Measurements from ENCODE around the gene MUC5B. TPM values are rescaled to one million over a fixed set of nuclear protein-coding genes. Genes with fewer than 3 reads are reported as not detected.
"Not testable (repeated sequence)": the region's sequence is repeated elsewhere in the genome, so short reads cannot be mapped to it uniquely, and the experiment has no call there.

The MUC5B gene
- total RNA-seq, 3 donors from 2014 or later: 1.1 to 2.2 (median 1.4) TPM

DNA sequence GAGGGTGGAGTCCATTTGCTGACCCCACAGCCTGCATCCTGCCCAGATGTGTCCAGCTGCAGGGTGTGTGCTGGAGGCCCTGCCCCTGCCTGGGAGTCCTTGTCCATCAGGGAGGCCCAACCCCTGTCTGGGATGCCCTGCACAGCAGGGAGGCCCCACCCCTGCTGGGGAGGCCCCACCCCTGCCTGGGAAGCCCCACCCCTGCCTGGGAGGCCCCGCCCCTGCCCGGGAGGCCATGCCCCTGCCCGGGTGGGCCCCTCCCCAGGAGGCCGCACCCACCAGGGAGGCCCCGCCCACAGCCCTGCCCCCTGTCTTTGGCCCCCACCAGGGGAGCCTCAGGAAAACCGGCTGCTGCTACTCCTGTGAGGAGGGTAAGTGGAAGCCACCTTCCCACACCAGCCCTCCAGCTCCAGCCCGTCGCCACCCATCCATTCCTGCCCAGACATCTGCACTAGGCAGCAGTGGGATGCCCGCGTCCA is 37.2 kb downstream of the MUC5B start:
- Mint-ChIP-seq H3K9me3 (peaks cover 7% of the 10 kb centered on the region), H3K36me3 (ENCODE audit: insufficient read depth) (peaks cover 4% of the 10 kb centered on the region), H3K4me1 (ENCODE audit: low read depth) (peaks cover 14% of the 10 kb centered on the region), H3K4me3 (no peak overlapping the region), H3K27me3 (ENCODE audit: low read depth) (no peaks in the 10 kb centered on the region)
- peak; percentile 58 to 61 for ATAC-seq
- no peak for DNase-seq

DNA sequence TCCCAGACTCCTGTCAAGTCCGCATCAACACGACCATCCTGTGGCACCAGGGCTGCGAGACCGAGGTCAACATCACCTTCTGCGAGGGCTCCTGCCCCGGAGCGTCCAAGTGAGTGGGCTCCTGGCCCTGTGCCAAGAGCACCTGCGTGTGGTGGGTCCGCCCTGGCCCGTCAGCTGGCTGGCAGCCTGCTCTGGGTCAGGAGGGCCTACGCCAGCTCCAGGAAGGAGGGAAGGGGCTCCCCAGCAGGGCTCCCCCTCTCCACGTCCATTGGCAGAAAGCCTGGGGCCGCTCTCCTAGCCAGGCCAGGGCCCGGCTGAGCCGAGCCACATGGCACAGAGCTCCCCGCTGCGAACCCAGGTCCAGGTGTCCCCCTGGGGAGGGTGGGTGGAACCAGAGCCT is 37.8 kb downstream of the MUC5B start:
- Mint-ChIP-seq H3K4me3 (no peak overlapping the region), H3K4me1 (ENCODE audit: low read depth) (peaks cover 14% of the 10 kb centered on the region), H3K27me3 (ENCODE audit: low read depth) (no peaks in the 10 kb centered on the region), H3K9me3 (peaks cover 11% of the 10 kb centered on the region), H3K36me3 (ENCODE audit: insufficient read depth) (peaks cover 4% of the 10 kb centered on the region)
- no peak for DNase-seq
- no peak for ATAC-seq

GRCh38 chr11:1261241-1262071 is 38.6 kb downstream of the MUC5B start:
- Mint-ChIP-seq H3K9me3 (peaks cover 11% of the 10 kb centered on the region), H3K4me3 (peak overlapping the region; percentile 71), H3K27me3 (ENCODE audit: low read depth) (no peaks in the 10 kb centered on the region), H3K4me1 (ENCODE audit: low read depth) (peaks cover 14% of the 10 kb centered on the region), H3K36me3 (ENCODE audit: insufficient read depth) (peaks cover 4% of the 10 kb centered on the region)
- ATAC-seq: no peak
- no peak for DNase-seq

GRCh38 chr11:1262172-1263006 is 39.5 kb downstream of the MUC5B start:
- peaks cover 6% of the 10 kb centered on the region for H3K36me3 Mint-ChIP-seq (ENCODE audit: insufficient read depth)
- H3K9me3 Mint-ChIP-seq: peaks cover 11% of the 10 kb centered on the region
- H3K4me1 Mint-ChIP-seq (ENCODE audit: low read depth): peaks cover 14% of the 10 kb centered on the region
- ATAC-seq: peak; percentile 83 to 91
- H3K4me3 Mint-ChIP-seq: peak overlapping the region; percentile 71
- H3K27me3 Mint-ChIP-seq (ENCODE audit: low read depth): no peaks in the 10 kb centered on the region
- peak; percentile 80 for DNase-seq

DNA sequence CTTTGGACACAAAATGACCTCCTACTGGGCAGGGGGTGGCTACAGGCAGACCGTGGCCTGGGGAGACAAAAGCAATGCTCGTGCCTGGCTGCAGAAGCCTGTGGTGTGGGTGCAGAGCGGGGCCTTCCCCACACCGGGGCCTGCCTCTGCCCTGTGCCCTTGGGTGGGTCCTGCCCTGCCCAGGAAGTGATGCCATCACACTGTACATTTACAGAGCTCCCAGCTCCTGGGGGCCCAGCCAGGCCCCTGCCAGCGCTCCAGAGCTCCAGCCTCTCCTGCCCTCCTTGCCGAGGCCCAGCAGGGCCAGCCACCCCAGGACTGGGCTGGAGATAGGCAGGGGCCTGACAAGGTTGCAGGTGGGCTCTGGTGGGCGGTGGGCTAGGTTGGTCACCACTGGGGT is 40.1 kb downstream of the MUC5B start:
- peaks cover 6% of the 10 kb centered on the region for H3K36me3 Mint-ChIP-seq (ENCODE audit: insufficient read depth)
- H3K4me3 Mint-ChIP-seq: peak overlapping the region; percentile 71
- no peaks in the 10 kb centered on the region for H3K27me3 Mint-ChIP-seq (ENCODE audit: low read depth)
- peaks cover 11% of the 10 kb centered on the region for H3K9me3 Mint-ChIP-seq
- ATAC-seq (peak; percentile 22 to 34), DNase-seq (no peak)
- H3K4me1 Mint-ChIP-seq (ENCODE audit: low read depth): peaks cover 14% of the 10 kb centered on the region

GRCh38 chr11:1264444-1264843 is 41.6 kb downstream of the MUC5B start:
- DNase-seq; H3K36me3 Mint-ChIP-seq (ENCODE audit: insufficient read depth); H3K27me3 Mint-ChIP-seq (ENCODE audit: low read depth); H3K4me3 Mint-ChIP-seq: not testable (repeated sequence)
- peaks cover 11% of the 10 kb centered on the region for H3K9me3 Mint-ChIP-seq
- H3K4me1 Mint-ChIP-seq (ENCODE audit: low read depth): peaks cover 14% of the 10 kb centered on the region
- ATAC-seq: peak; percentile 42 to 49

- H3K36me3 Mint-ChIP-seq (ENCODE audit: insufficient read depth); H3K27me3 Mint-ChIP-seq (ENCODE audit: low read depth); H3K4me3 Mint-ChIP-seq; ATAC-seq; DNase-seq: not testable (repeated sequence)
- H3K9me3 Mint-ChIP-seq: peaks cover 11% of the 10 kb centered on the region
- H3K4me1 Mint-ChIP-seq (ENCODE audit: low read depth): peaks cover 14% of the 10 kb centered on the region
Measured at GRCh38 chr11:1265480-1265879, 42.6 kb downstream of the MUC5B start.

- not testable (repeated sequence) for H3K36me3 Mint-ChIP-seq (ENCODE audit: insufficient read depth); DNase-seq; ATAC-seq; H3K4me3 Mint-ChIP-seq; H3K27me3 Mint-ChIP-seq (ENCODE audit: low read depth)
- H3K9me3 Mint-ChIP-seq: peaks cover 11% of the 10 kb centered on the region
- H3K4me1 Mint-ChIP-seq (ENCODE audit: low read depth): peaks cover 13% of the 10 kb centered on the region
Measured at GRCh38 chr11:1266976-1267375, 44.1 kb downstream of the MUC5B start.

DNA sequence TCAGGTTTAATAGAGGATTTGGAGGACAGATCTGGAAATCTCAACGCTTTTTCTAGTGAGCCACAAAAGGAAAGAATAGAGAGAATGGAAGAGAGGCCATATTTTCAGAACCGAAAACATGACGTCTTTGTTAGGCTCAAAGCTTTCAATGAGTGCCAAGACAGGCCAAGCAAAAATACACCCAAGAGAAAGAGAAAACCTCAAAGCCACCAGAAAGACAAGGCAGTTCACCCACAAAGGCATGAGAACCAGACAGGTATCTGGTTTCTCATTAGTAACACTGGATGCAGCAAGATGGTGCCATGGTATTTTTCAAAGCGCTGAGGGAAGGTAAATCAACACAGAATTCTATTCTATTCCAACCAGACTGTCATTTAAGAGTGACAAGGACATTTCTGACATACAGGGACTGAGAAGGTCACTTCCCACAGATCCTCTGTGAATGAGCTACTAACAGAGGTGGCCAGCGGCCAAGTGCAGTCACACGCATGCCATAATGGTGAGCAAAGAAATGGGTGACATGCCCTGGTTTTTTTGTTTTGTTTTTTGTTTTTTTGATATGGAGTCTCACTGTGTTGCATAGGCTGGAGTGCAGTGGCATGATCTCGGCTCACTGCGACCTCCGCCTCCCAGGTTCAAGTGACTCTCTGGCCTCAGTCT is 44.7 kb downstream of the MUC5B start:
- Mint-ChIP-seq H3K9me3 (peaks cover 11% of the 10 kb centered on the region), H3K4me3 (no peak overlapping the region), H3K36me3 (ENCODE audit: insufficient read depth) (peaks cover 6% of the 10 kb centered on the region), H3K27me3 (ENCODE audit: low read depth) (no peaks in the 10 kb centered on the region), H3K4me1 (ENCODE audit: low read depth) (peaks cover 11% of the 10 kb centered on the region)
- DNase-seq: no peak
- ATAC-seq: no peak

GRCh38 chr11:1269957-1270356 is 47.1 kb downstream of the MUC5B start:
- H3K36me3 Mint-ChIP-seq (ENCODE audit: insufficient read depth): peaks cover 2% of the 10 kb centered on the region
- no peak overlapping the region for H3K4me3 Mint-ChIP-seq
- peaks cover 5% of the 10 kb centered on the region for H3K9me3 Mint-ChIP-seq
- ATAC-seq (no peak), DNase-seq (no peak)
- H3K4me1 Mint-ChIP-seq (ENCODE audit: low read depth): no peaks in the 10 kb centered on the region
- H3K27me3 Mint-ChIP-seq (ENCODE audit: low read depth): no peaks in the 10 kb centered on the region

DNA sequence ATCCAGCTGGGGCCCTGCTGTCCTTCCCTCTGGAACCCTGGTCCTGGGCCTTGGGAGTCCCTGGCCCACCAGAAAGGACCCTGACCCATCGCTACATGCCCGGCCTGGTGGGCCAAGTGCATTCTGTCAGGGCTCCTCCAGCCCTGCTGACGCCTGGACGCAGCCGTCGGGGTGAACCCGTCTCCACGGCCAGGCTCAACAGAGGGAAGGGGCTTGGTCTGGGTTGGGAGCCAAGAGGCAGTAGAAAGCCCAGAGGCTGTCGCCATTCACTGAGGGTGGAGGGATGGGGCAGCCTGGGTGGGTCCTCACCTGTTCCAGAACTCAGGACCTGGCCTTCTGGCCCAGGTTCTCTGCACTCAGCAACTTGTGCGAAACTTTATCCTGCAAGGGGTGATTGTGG is 47.6 kb downstream of the MUC5B start:
- H3K36me3 Mint-ChIP-seq (ENCODE audit: insufficient read depth): peaks cover 2% of the 10 kb centered on the region
- no peaks in the 10 kb centered on the region for H3K9me3 Mint-ChIP-seq
- no peak overlapping the region for H3K4me3 Mint-ChIP-seq
- ATAC-seq (no peak), DNase-seq (no peak)
- H3K27me3 Mint-ChIP-seq (ENCODE audit: low read depth): no peaks in the 10 kb centered on the region
- H3K4me1 Mint-ChIP-seq (ENCODE audit: low read depth): no peaks in the 10 kb centered on the region

- H3K27me3 Mint-ChIP-seq (ENCODE audit: low read depth): no peaks in the 10 kb centered on the region
- ATAC-seq (no peak), DNase-seq (no peak)
- no peaks in the 10 kb centered on the region for H3K9me3 Mint-ChIP-seq
- peaks cover 2% of the 10 kb centered on the region for H3K36me3 Mint-ChIP-seq (ENCODE audit: insufficient read depth)
- no peaks in the 10 kb centered on the region for H3K4me1 Mint-ChIP-seq (ENCODE audit: low read depth)
- H3K4me3 Mint-ChIP-seq: no peak overlapping the region
Measured at GRCh38 chr11:1271002-1271401, 48.1 kb downstream of the MUC5B start.

- Mint-ChIP-seq H3K27me3 (ENCODE audit: low read depth) (no peaks in the 10 kb centered on the region), H3K4me3 (no peak overlapping the region), H3K36me3 (ENCODE audit: insufficient read depth) (peaks cover 4% of the 10 kb centered on the region), H3K9me3 (no peaks in the 10 kb centered on the region), H3K4me1 (ENCODE audit: low read depth) (no peaks in the 10 kb centered on the region)
- ATAC-seq (no peak), DNase-seq (no peak)
Measured at GRCh38 chr11:1271406-1271805, 48.5 kb downstream of the MUC5B start.

DNA sequence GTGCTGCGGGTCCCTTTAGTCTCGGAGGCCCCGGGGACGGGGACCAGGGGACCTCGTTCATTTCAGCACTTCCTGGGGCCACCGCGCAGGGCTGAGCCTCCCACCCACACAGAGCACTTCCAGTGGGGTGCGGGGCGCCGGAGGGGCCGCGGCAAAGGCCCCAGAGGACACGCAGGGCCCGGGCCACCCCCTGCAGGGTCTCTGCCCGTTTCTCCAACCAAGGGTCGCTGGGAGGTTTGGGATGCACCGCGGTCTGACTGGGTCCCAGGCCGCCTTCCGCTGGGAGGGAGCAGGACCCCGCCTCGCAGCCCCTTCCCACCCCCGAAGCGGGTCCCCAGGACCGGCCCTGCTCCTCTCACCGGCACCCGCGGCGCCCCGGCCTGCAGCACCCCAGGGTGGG is 49.1 kb downstream of the MUC5B start:
- no peak for ATAC-seq
- Mint-ChIP-seq H3K4me3 (no peak overlapping the region), H3K9me3 (no peaks in the 10 kb centered on the region), H3K27me3 (ENCODE audit: low read depth) (no peaks in the 10 kb centered on the region), H3K36me3 (ENCODE audit: insufficient read depth) (peaks cover 4% of the 10 kb centered on the region), H3K4me1 (ENCODE audit: low read depth) (no peaks in the 10 kb centered on the region)
- no peak for DNase-seq

Measured in activated T-cell treated with anti-CD3 and anti-CD28 coated beads, Interleukin-2, amount 50 U/mL, for 4 hours (primary cell).